Type B pancreatic cell (in vitro differentiated cells): Measurements from ENCODE around the gene KCNG2. TPM values are rescaled to one million over a fixed set of nuclear protein-coding genes. Genes with fewer than 3 reads are reported as not detected.

Experiments
- DNase-seq: peaks from one replicate; pipeline ENCODE4 v3.0.0; 2021; ENCODE audit warnings: mixed read lengths; ENCODE audit not compliant: unreplicated experiment; ENCODE audit errors: extremely low spot score
- H3K27ac Mint-ChIP-seq: 2 replicates; pipeline ENCODE4 v1.8.0; 2021; ENCODE audit warnings: mild to moderate bottlenecking, mixed read lengths
- H3K27me3 Mint-ChIP-seq: 2 replicates; pipeline ENCODE4 v1.8.0; 2021; ENCODE audit warnings: mixed read lengths
- H3K36me3 Mint-ChIP-seq: 2 replicates; pipeline ENCODE4 v1.8.0; 2021; ENCODE audit warnings: mixed read lengths
- H3K4me1 Mint-ChIP-seq: one replicate; pipeline ENCODE4 v1.8.0; 2021; ENCODE audit warnings: mixed read lengths; ENCODE audit not compliant: unreplicated experiment
- H3K4me3 Mint-ChIP-seq: 2 replicates; pipeline ENCODE4 v1.8.0; 2021; ENCODE audit warnings: mild to moderate bottlenecking, mixed read lengths
- H3K9me3 Mint-ChIP-seq: 2 replicates; pipeline ENCODE4 v1.8.0; 2021; ENCODE audit warnings: mixed read lengths
- total RNA-seq: library from RNA; stranded (reverse); gene quantifications from 2 replicates; pipeline ENCODE4 v1.2.1, GENCODE V29; 2021; ENCODE audit warnings: low replicate concordance
- TF ChIP-seq, protein P1 (sequence below): fragments of 200-600 bp; sonication (generic); conservative IDR thresholded peaks from 2 replicates; pipeline ENCODE4 v1.5.0; 2021; ENCODE audit warnings: antibody characterized with exemption, mild to moderate bottlenecking

The KCNG2 gene
- total RNA-seq, 1 donor from 2014 or later, result 0.29 TPM

GRCh38 chr18:79945118-79946042, 147.6 kb downstream of the KCNG2 start:
- H3K27me3 Mint-ChIP-seq, result no peaks in the 10 kb centered on the region
- H3K4me1 Mint-ChIP-seq, result peaks cover 30% of the 10 kb centered on the region
- TF ChIP-seq, protein P1, sequence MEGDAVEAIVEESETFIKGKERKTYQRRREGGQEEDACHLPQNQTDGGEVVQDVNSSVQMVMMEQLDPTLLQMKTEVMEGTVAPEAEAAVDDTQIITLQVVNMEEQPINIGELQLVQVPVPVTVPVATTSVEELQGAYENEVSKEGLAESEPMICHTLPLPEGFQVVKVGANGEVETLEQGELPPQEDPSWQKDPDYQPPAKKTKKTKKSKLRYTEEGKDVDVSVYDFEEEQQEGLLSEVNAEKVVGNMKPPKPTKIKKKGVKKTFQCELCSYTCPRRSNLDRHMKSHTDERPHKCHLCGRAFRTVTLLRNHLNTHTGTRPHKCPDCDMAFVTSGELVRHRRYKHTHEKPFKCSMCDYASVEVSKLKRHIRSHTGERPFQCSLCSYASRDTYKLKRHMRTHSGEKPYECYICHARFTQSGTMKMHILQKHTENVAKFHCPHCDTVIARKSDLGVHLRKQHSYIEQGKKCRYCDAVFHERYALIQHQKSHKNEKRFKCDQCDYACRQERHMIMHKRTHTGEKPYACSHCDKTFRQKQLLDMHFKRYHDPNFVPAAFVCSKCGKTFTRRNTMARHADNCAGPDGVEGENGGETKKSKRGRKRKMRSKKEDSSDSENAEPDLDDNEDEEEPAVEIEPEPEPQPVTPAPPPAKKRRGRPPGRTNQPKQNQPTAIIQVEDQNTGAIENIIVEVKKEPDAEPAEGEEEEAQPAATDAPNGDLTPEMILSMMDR, result no peak
- H3K27ac Mint-ChIP-seq, result no peak overlapping the region
- H3K4me3 Mint-ChIP-seq, result no peak overlapping the region
- H3K36me3 Mint-ChIP-seq, result peaks cover 10% of the 10 kb centered on the region
- peak; percentile 67 for DNase-seq
- no peaks in the 10 kb centered on the region for H3K9me3 Mint-ChIP-seq

GRCh38 chr18:79947054-79947755, 149.5 kb downstream of the KCNG2 start:
- H3K4me3 Mint-ChIP-seq, result no peak overlapping the region
- peak; percentile 53 for DNase-seq
- no peak overlapping the region for H3K27ac Mint-ChIP-seq
- no peaks in the 10 kb centered on the region for H3K9me3 Mint-ChIP-seq
- TF ChIP-seq, protein P1, result no peak
- H3K36me3 Mint-ChIP-seq, result peaks cover 7% of the 10 kb centered on the region
- no peaks in the 10 kb centered on the region for H3K27me3 Mint-ChIP-seq
- peaks cover 32% of the 10 kb centered on the region for H3K4me1 Mint-ChIP-seq

- peak; percentile 49 for DNase-seq
- Mint-ChIP-seq H3K4me3 (peak overlapping the region; percentile 70), H3K27ac (peak overlapping the region; percentile 26), H3K9me3 (no peaks in the 10 kb centered on the region), H3K4me1 (peaks cover 28% of the 10 kb centered on the region), H3K27me3 (no peaks in the 10 kb centered on the region), H3K36me3 (peaks cover 4% of the 10 kb centered on the region)
- TF ChIP-seq, protein P1, result no peak
Measured at GRCh38 chr18:79947881-79948610, 150.3 kb downstream of the KCNG2 start.

DNA sequence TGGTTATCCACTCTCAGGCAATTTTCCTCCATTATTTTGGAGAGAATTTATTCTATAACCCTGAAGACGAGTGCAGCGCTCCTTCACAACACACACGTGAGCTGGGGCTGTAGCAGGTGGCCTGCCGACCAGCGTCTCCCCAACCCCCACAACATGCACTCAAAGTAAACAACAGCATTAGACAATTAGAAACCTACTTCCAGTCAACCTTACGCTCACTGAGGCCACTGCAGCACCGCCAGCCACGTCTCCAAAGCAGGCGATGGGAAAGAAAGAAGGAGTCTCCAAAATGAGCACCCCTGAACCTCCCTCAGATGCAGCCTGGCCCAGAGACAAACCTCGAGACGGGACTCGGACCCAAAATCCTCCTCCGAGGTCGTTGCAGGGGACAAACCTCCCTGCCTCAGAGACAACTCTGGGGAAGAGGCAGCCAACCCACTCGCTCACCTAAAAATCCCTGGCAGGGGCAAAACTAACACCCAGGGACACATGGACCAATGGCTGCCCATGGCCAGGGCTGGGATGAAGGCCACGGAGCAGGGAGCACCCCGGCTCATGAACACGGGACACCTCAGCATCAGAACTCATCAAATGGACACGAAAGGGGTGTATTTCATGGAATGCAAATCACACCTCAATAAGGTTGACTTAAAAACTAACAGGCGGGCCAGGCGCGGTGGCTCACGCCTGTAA, 151.1 kb downstream of the KCNG2 start:
- TF ChIP-seq, protein P1, result no peak
- peak; percentile 53 for DNase-seq
- Mint-ChIP-seq H3K4me1 (peaks cover 26% of the 10 kb centered on the region), H3K9me3 (no peaks in the 10 kb centered on the region), H3K27ac (peak overlapping the region; percentile 86), H3K4me3 (peak overlapping the region; percentile 70), H3K36me3 (peaks cover 4% of the 10 kb centered on the region), H3K27me3 (no peaks in the 10 kb centered on the region)

Other genes starting within 250 kb of the KCNG2 start
- 21.1 and 27.6 TPM in 2 replicates for gene CTDP1, start 118.1 kb upstream of the KCNG2 start, total RNA-seq
- gene SLC66A2, start 153.7 kb downstream of the KCNG2 start, total RNA-seq, result 39.3 and 39.7 TPM in 2 replicates
- gene HSBP1L1, start 166.7 kb downstream of the KCNG2 start, total RNA-seq, result 9.9 and 25.0 TPM in 2 replicates
- 103 and 126 TPM in 2 replicates for gene TXNL4A, start 190.6 kb downstream of the KCNG2 start, total RNA-seq
- gene RBFA, start 236.5 kb downstream of the KCNG2 start, total RNA-seq, result 17.7 and 37.8 TPM in 2 replicates